Prostate gland (tissue), 2 donors: ENCODE results near the gene GPR176. TPM values are rescaled to one million over a fixed set of nuclear protein-coding genes. Genes with fewer than 3 reads are reported as not detected.

ENCODE experiments used
- DNase-seq: peaks from one replicate; pipeline ENCODE4 v3.0.0-alpha.2; 2019; ENCODE audit warnings: low spot score
- H3K27ac ChIP-seq, 2 donors: fragments of 200-600 bp; sonication (generic); 2 replicates each; pipeline ENCODE4 v1.5.1; 2017 to 2019
- H3K27me3 ChIP-seq: fragments of 200-600 bp; sonication (generic); replicated peaks from 2 replicates; pipeline ENCODE4 v1.5.1; 2019; ENCODE audit not compliant: insufficient read depth
- H3K36me3 ChIP-seq, 2 donors: fragments of 200-600 bp; sonication (generic); 1 replicate in 1 of 2; 2 replicates in 1 of 2; pipeline versions ENCODE4 v1.5.1 to v1.8.1; 2017 to 2019
- H3K4me1 ChIP-seq: fragments of 200-600 bp; sonication (generic); replicated peaks from 2 replicates; pipeline ENCODE4 v1.5.1; 2019
- H3K4me3 ChIP-seq, 2 donors: fragments of 200-600 bp; sonication (generic); 2 replicates each; pipeline ENCODE4 v1.5.1; 2017 to 2019
- H3K9me3 ChIP-seq: fragments of 200-600 bp; sonication (generic); 2 replicates; pipeline ENCODE4 v1.5.1; 2017
- CTCF ChIP-seq, 4 experiments: fragments of 200-600 bp in 2 of 4; fragments of 450-650 bp in 2 of 4; sonication (generic) in 2 of 4; IDR thresholded peaks; 1 replicate in 3 of 4; 2 replicates in 1 of 4; pipeline ENCODE4 v1.5.1; 2016 to 2019; ENCODE audit warnings: antibody characterized with exemption in 4 of 4, mild to moderate bottlenecking in 2 of 4, moderate library complexity in 2 of 4
- POLR2A ChIP-seq: fragments of 450-650 bp; IDR thresholded peaks from one replicate; pipeline ENCODE4 v1.6.1; 2016; ENCODE audit warnings: antibody characterized with exemption, mild to moderate bottlenecking
- POLR2AphosphoS5 ChIP-seq: sonication (generic); formaldehyde crosslinking; IDR thresholded peaks from one replicate; pipeline ENCODE4 v1.6.1; 2017; ENCODE audit warnings: antibody characterized with exemption
- WGBS: methylation state at CpG from one replicate; pipeline ENCODE4 v1.1.5; 2018; 5-methylcytosine and 5-hydroxymethylcytosine counted together
- intact Hi-C: fragments of 100-400 bp; cut with DNase I; formaldehyde crosslinking; loops from one replicate; pipeline ENCODE4 v1.14.2; 2022
- total RNA-seq, 2 donors: library from RNA; depleted of rRNA; stranded (reverse); fragments of >200 nt; gene quantifications; one replicate each; pipeline ENCODE4 v1.1.0, GENCODE V29; 2016

GPR176 gene
- total RNA-seq, 2 donors from 2014 or later = 26.2 to 28.3 TPM

- H3K36me3 ChIP-seq = no peaks in the 10 kb centered on the region
- TF ChIP-seq CTCF (IDR thresholded peaks at IDR 0.05) = no peak
- TF ChIP-seq POLR2A = no peak
- no peak for TF ChIP-seq POLR2AphosphoS5
- no peak for DNase-seq
- no peak overlapping the region for H3K27ac ChIP-seq
- no peaks in the 10 kb centered on the region for H3K9me3 ChIP-seq
- H3K4me3 ChIP-seq = no peak overlapping the region
- WGBS = 59% methylated on average over 4 of the region's 4 CpGs
- intact Hi-C loops = no loop called here
- no peaks in the 10 kb centered on the region for H3K4me1 ChIP-seq
- H3K27me3 ChIP-seq = no peaks in the 10 kb centered on the region
Measured at GRCh38 chr15:39869254-39869653, 50.8 kb downstream of the GPR176 start.

- Histone ChIP-seq H3K27ac (no peak overlapping the region), H3K27me3 (no peaks in the 10 kb centered on the region), H3K9me3 (no peaks in the 10 kb centered on the region), H3K36me3 (no peaks in the 10 kb centered on the region), H3K4me1 (no peaks in the 10 kb centered on the region), H3K4me3 (no peak overlapping the region)
- no peak for TF ChIP-seq POLR2A
- no peak for TF ChIP-seq POLR2AphosphoS5
- no peak for TF ChIP-seq CTCF (IDR thresholded peaks at IDR 0.05)
- DNase-seq = no peak
- 75% methylated on average over 2 of the region's 2 CpGs for WGBS
- intact Hi-C loops = no loop called here
Measured at GRCh38 chr15:39868396-39868795, 51.7 kb downstream of the GPR176 start.

DNA sequence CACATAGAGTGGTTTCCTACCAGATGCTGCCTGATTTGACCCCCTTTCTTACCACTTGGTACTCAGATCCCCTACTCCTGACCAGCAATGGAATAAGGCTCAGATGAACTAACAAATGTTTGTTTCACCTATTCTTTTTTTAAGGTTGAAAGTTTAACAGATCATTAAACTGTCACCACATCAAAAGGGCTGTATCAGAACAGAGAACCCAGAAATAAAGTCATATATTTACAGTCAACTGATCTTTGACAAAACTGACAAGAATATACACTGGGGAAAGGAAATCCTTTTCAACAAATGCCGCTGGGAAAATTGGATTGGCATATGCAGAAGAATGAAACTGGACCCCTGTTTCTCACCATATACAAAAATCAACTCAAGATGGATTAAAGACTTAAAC lies 56.0 kb downstream of the GPR176 start:
- 16% methylated on average over 1 of the region's 1 CpG for WGBS
- H3K4me3 ChIP-seq = no peak overlapping the region
- no peaks in the 10 kb centered on the region for H3K36me3 ChIP-seq
- no peaks in the 10 kb centered on the region for H3K4me1 ChIP-seq
- no peak for DNase-seq
- TF ChIP-seq POLR2AphosphoS5 (no peak), CTCF (IDR thresholded peaks at IDR 0.05) (no peak), POLR2A (no peak)
- H3K9me3 ChIP-seq = no peaks in the 10 kb centered on the region
- intact Hi-C loops = no loop called here
- H3K27ac ChIP-seq = no peak overlapping the region
- H3K27me3 ChIP-seq = no peaks in the 10 kb centered on the region

DNA sequence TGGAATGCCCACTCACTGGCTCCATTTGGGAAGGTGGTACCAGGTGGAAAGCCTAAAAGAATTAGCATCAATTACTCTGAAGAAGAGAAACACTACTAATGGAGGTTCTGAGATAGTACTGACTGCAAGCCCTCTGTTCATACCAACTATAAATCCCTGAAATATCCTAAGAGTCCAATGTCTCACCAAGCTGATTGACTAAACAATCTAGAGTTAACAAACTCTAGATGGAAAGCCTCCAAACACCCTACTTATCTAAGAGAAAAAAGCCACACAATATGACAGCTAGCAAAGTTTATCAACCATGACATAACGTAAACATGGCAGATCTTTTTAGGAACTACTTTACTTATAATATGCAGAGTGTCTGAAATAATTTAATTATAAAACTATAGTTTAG lies 59.2 kb downstream of the GPR176 start:
- H3K36me3 ChIP-seq = no peaks in the 10 kb centered on the region
- WGBS = 94% methylated on average over 1 of the region's 1 CpG

More for the DNA sequence above, 59.2 kb downstream of the GPR176 start:
- Histone ChIP-seq H3K27me3 (no peaks in the 10 kb centered on the region), H3K4me1 (no peaks in the 10 kb centered on the region), H3K27ac (no peak overlapping the region), H3K4me3 (no peak overlapping the region), H3K9me3 (no peaks in the 10 kb centered on the region)
- TF ChIP-seq CTCF (IDR thresholded peaks at IDR 0.05) (no peak), POLR2A (no peak), POLR2AphosphoS5 (no peak)
- no peak for DNase-seq
- intact Hi-C loops = no loop called here
